Chondrocyte (in vitro differentiated cells): ENCODE data around the gene SPSB2. TPM values are rescaled to one million over a fixed set of nuclear protein-coding genes. Genes with fewer than 3 reads are reported as not detected.
A peak's percentile ranks its signal among the peaks of the same experiment; 100 is the strongest.

Experiments
- DNase-seq: peaks from one replicate; pipeline ENCODE4 v3.0.0; 2021; ENCODE audit warnings: mixed read lengths, low spot score
- H3K27ac Mint-ChIP-seq: one replicate; pipeline ENCODE4 v1.8.0; 2021; ENCODE audit warnings: mild to moderate bottlenecking, moderate library complexity, mixed read lengths; ENCODE audit not compliant: unreplicated experiment
- H3K27me3 Mint-ChIP-seq: 2 replicates; pipeline ENCODE4 v1.8.0; 2021; ENCODE audit warnings: low read depth, mixed read lengths
- H3K36me3 Mint-ChIP-seq: 2 replicates; pipeline ENCODE4 v1.8.0; 2021; ENCODE audit warnings: low read depth, mixed read lengths
- H3K4me1 Mint-ChIP-seq: 2 replicates; pipeline ENCODE4 v1.8.0; 2021; ENCODE audit warnings: low read depth, mild to moderate bottlenecking, mixed read lengths
- H3K4me3 Mint-ChIP-seq: one replicate; pipeline ENCODE4 v1.8.0; 2021; ENCODE audit warnings: mild to moderate bottlenecking, moderate library complexity, mixed read lengths; ENCODE audit not compliant: unreplicated experiment
- H3K9me3 Mint-ChIP-seq: 2 replicates; pipeline ENCODE4 v1.8.0; 2021; ENCODE audit warnings: low read depth, mixed read lengths
- CTCF ChIP-seq: fragments of 200-600 bp; sonication (generic); IDR thresholded peaks from 2 replicates; pipeline ENCODE4 v1.5.0; 2021; ENCODE audit warnings: antibody characterized with exemption, mild to moderate bottlenecking, moderate library complexity
- total RNA-seq: library from RNA; stranded (reverse); gene quantifications from 3 replicates; pipeline ENCODE4 v1.2.1, GENCODE V29; 2021

Gene SPSB2
- total RNA-seq, 1 donor from 2014 or later = 7.6 TPM

DNA sequence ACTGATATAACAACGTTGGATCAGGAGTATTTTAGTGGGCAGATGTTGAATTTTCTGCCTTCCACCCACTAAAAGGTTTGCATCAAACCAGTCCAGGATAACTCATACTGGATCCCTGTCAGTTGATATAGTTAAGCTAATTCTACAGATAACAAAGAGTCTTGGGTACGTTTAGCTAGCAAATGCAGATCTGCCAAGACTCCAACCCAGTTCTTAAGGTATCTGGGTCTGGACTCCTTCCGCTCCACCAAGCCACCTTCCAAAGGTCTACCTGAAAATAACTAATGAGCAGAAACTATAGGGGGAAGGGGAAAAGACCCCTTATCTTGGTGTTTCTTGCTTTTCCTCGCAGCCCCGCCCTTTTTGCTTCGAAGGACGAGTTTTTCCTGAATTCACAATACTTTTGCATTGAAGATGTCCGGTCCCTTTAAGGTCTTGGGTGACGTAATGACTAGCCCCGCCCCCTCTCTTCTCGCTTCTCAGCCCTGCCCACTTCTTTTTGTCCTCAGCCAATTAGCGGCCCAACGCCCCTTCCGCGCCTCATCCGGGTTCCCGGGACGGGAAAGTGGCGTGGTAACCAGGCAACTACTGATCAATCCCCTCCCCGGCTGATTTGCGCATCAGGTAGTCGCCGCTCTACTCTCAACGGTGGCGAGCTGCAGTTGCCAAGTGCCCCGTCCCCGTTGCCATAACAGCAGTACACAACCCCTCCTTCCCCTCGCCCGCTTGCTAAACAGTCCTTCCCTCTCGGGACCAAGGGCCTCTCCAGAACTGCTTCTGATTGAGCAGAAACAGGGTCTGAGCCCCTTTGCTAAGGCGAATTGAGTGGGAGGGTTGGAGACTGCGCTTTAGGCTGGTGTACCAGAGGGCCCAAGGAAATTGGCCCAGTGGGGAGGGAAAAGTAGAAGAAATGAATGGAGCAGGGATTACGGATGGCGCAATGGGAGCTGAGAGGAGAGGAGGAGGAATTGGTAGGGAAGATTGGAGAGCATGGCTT is 31.5 kb upstream of the SPSB2 start, which contains the start of gene LRRC23:
Gene LRRC23 (plus strand): TSS at position 543 of the 997 bp plus-strand sequence. CDS start 812 bp downstream, outside the sequence.
- DNase-seq = peak; percentile 96
- TF ChIP-seq CTCF = no peak
- no peak within 1 kb of the TSS for H3K4me3 Mint-ChIP-seq
- no peaks in the 10 kb centered on the region for H3K4me1 Mint-ChIP-seq
- no peaks in the 10 kb centered on the region for H3K9me3 Mint-ChIP-seq
- H3K27me3 Mint-ChIP-seq = no peaks in the 10 kb centered on the region
- H3K27ac Mint-ChIP-seq = peak within 1 kb of the TSS; percentile 45
- no peaks in the 10 kb centered on the region for H3K36me3 Mint-ChIP-seq

- Mint-ChIP-seq H3K27ac (peak overlapping the region; percentile 45), H3K36me3 (no peaks in the 10 kb centered on the region)
Measured at GRCh38 chr12:6903722-6904121, 30.6 kb upstream of the SPSB2 start.

DNA sequence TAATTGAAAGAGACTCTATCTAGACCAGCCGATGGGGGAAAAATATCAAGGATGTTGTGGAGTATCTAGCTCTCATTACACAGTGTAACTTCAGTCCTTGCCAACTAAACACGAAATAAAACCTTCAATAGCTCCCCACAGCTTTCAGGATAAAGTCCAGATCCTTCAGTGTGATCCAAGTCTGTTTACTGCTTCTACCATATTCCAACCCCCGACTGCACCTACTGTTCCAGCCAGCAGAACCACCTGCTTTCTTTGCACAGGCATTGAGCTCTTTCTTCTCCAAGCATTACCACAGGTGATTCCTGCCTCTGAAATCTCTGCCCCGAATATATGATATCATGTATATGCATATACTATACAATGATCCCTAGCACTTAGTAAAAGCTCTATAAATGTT is 29.3 kb upstream of the SPSB2 start:
- no peaks in the 10 kb centered on the region for H3K9me3 Mint-ChIP-seq
- DNase-seq = no peak

More at GRCh38 chr12:6903722-6904121, 30.6 kb upstream of the SPSB2 start:
- no peaks in the 10 kb centered on the region for H3K9me3 Mint-ChIP-seq
- H3K27me3 Mint-ChIP-seq = no peaks in the 10 kb centered on the region
- no peak overlapping the region for H3K4me3 Mint-ChIP-seq
- TF ChIP-seq CTCF = no peak
- no peak for DNase-seq
- H3K4me1 Mint-ChIP-seq = no peaks in the 10 kb centered on the region

DNA sequence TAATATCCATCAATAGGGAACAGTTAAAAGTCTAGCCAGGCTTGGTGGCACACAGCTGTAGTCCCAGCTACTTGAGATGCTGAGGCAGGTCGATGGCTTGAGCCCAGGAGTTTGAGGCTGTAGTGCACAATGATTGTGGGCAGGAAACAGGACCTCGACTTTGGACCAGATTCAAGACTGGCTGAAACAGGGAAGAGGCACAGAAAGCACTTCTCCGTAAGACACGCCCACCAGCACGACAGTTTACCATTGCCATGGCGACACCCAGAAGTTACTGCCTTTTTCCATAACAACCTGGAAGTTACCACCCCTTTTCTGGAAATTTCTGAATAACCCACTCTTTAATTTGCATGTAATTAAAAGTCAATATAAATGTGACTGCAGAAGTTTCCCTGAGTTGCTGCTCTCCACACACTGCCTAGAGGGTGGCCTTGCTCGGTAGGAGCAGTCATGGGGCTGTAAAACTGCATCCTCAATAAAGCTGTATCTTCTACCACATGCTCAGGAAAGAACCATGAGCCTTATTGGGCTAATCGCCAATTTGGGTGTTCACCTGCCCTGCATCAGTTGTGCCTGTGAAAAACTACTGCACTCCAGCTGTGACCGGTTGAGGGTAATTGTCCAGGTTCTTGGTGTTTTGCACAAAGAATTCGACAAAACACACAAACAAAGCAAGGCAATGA is 26.9 kb upstream of the SPSB2 start:
- no peak for TF ChIP-seq CTCF
- peaks cover 13% of the 10 kb centered on the region for H3K4me1 Mint-ChIP-seq
- no peak for DNase-seq
- no peak overlapping the region for H3K4me3 Mint-ChIP-seq
- no peaks in the 10 kb centered on the region for H3K9me3 Mint-ChIP-seq
- no peaks in the 10 kb centered on the region for H3K27me3 Mint-ChIP-seq
- no peak overlapping the region for H3K27ac Mint-ChIP-seq
- H3K36me3 Mint-ChIP-seq = no peaks in the 10 kb centered on the region

More for the DNA sequence above, 29.3 kb upstream of the SPSB2 start:
- no peaks in the 10 kb centered on the region for H3K36me3 Mint-ChIP-seq
- no peaks in the 10 kb centered on the region for H3K27me3 Mint-ChIP-seq
- no peak overlapping the region for H3K27ac Mint-ChIP-seq
- H3K4me1 Mint-ChIP-seq = no peaks in the 10 kb centered on the region
- no peak overlapping the region for H3K4me3 Mint-ChIP-seq
- TF ChIP-seq CTCF = no peak

- Mint-ChIP-seq H3K27ac (no peak overlapping the region), H3K36me3 (no peaks in the 10 kb centered on the region), H3K4me1 (peaks cover 13% of the 10 kb centered on the region), H3K9me3 (no peaks in the 10 kb centered on the region), H3K27me3 (no peaks in the 10 kb centered on the region), H3K4me3 (no peak overlapping the region)
- no peak for DNase-seq
- TF ChIP-seq CTCF = no peak
Measured at GRCh38 chr12:6899427-6899826, 26.3 kb upstream of the SPSB2 start.
